ENCODE results near the gene DRAP1. TPM values are rescaled to one million over a fixed set of nuclear protein-coding genes. Genes with fewer than 3 reads are reported as not detected.

Gene DRAP1
- polyA plus RNA-seq, 2 of the 4 experiments (the other 2 are of a cell fraction), result 73.7 to 143 TPM

DNA sequence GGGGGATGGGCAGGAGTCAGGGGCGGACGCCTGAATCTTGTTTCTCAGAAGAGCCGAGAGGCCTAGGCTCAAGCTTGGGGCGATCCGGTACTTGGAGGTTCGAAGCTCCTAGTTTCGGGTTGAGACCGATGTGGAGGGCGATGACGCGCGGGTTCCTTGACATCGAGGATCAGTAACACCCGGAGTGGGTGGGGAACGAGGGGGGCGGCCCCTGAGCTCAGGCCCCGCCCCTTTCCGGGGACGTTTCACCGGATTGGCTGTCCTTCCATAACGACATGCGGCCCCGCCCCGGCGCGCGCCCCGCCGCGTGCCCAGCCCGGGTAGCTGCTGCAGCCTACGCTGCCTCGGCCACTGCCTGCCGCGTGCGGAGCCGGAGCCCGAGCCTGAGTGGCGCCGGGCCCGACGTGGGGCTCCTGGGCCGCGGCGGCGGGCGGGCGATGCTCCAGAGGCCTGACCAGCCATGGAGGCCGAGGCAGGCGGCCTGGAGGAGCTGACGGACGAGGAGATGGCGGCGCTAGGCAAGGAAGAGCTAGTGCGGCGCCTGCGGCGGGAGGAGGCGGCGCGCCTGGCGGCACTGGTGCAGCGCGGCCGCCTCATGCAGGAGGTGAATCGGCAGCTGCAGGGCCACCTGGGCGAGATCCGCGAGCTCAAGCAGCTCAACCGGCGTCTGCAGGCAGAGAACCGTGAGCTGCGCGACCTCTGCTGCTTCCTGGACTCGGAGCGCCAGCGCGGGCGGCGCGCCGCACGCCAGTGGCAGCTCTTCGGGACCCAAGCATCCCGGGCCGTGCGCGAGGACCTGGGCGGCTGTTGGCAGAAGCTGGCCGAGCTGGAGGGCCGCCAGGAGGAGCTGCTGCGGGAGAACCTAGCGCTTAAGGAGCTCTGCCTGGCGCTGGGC is 28.7 kb upstream of the DRAP1 start, which contains the start of gene CCDC85B (continued):
- TF ChIP-seq, protein P1, sequence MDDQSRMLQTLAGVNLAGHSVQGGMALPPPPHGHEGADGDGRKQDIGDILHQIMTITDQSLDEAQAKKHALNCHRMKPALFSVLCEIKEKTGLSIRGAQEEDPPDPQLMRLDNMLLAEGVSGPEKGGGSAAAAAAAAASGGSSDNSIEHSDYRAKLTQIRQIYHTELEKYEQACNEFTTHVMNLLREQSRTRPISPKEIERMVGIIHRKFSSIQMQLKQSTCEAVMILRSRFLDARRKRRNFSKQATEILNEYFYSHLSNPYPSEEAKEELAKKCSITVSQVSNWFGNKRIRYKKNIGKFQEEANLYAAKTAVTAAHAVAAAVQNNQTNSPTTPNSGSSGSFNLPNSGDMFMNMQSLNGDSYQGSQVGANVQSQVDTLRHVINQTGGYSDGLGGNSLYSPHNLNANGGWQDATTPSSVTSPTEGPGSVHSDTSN (IDR thresholded peaks at IDR 0.05), result peak; percentile 44; the same call in 1 of the 2 replicates
- peak; percentile 66 to 87; a peak in 3 of 5 replicates for TF ChIP-seq JUN (IDR thresholded peaks at IDR 0.05)
- 0 out of 2 replicates have a peak, but pooled peaks have one; percentile 30 for TF ChIP-seq BHLHE40 (IDR thresholded peaks at IDR 0.05; ENCODE audit: low read depth, low read length)
- no peak for TF ChIP-seq FOSL2 (IDR thresholded peaks at IDR 0.05)
- no peak; the same call in none of the 2 replicates for TF ChIP-seq FOSL2 (CRISPR knock-in tag; IDR thresholded peaks at IDR 0.05)
- TF ChIP-seq EHMT2 (IDR thresholded peaks at IDR 0.05; ENCODE audit: low read depth), result no peak
- TF ChIP-seq, protein P2, sequence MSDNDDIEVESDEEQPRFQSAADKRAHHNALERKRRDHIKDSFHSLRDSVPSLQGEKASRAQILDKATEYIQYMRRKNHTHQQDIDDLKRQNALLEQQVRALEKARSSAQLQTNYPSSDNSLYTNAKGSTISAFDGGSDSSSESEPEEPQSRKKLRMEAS (IDR thresholded peaks at IDR 0.05), result peak; percentile 95
- TF ChIP-seq JUNB (IDR thresholded peaks at IDR 0.05), result no peak
- no peak for TF ChIP-seq CHD4 (IDR thresholded peaks at IDR 0.05; ENCODE audit: borderline replicate concordance)
- no peak for TF ChIP-seq NFE2L2 (conservative IDR thresholded peaks at IDR 0.05; ENCODE audit: low read length)

- peak overlapping the region; percentile 97 for H3K4me2 ChIP-seq
- peak overlapping the region; percentile 87 to 96 for H3K27ac ChIP-seq
- H3K4me1 ChIP-seq, result peaks cover 58% of the 10 kb centered on the region
- peak overlapping the region; percentile 69 for H3K4me3 ChIP-seq
- ChIA-PET POLR2A (interaction anchor here (0.5 to 4.3 kb wide), 12 partner anchors 7 to 179 kb away, joined by 3 to 38 read pairs (median 9); partner anchors contain the start of genes C11orf68, CFL1, FOSL1 and KAT5), CTCF (interaction anchor here (0.5 to 20.5 kb wide), 16 partner anchors 12 to 187 kb away, joined by 3 to 618 read pairs (median 4); partner anchors contain the start of genes C11orf68, CFL1, CTSW and DRAP1)
- TF ChIP-seq MAZ (IDR thresholded peaks at IDR 0.05; ENCODE audit: borderline replicate concordance, low read depth, low read length) (no peak), JUNB (IDR thresholded peaks at IDR 0.05) (no peak), TFCP2L1 (CRISPR knock-in tag; IDR thresholded peaks at IDR 0.05) (peak; percentile 96; the same call in 1 of the 2 replicates), HES2 (IDR thresholded peaks at IDR 0.05) (no peak), ESRRA (IDR thresholded peaks at IDR 0.05; ENCODE audit: borderline replicate concordance, low read length) (0 out of 2 replicates have a peak, but pooled peaks have one; percentile 18), RAD21 (conservative IDR thresholded peaks at IDR 0.05 in 1 of 2, IDR thresholded peaks at IDR 0.05 in 1 of 2) (0 out of 5 replicates have a peak, but pooled peaks of 1 of the 2 experiments have one; percentile 2), POLR2AphosphoS2 (conservative IDR thresholded peaks at IDR 0.05; ENCODE audit: low read length) (peak; percentile 96), POLR2A (IDR thresholded peaks at IDR 0.05; ENCODE audit: low read length) (peak; percentile 7; the same call in 1 of the 2 replicates), E2F6 (IDR thresholded peaks at IDR 0.05; ENCODE audit: borderline replicate concordance, low read depth) (0 out of 2 replicates have a peak, but pooled peaks have one; percentile 45), HDAC2 (IDR thresholded peaks at IDR 0.05) (no peak), JUN (IDR thresholded peaks at IDR 0.05) (peak in 1 of 2 experiments; percentile 60; a peak in 3 of 5 replicates), TP53 (CRISPR knock-in tag; IDR thresholded peaks at IDR 0.05) (peak; percentile 87; the same call in 1 of the 2 replicates), KDM1A (IDR thresholded peaks at IDR 0.05; ENCODE audit: low read depth) (no peak), FOSB (CRISPR knock-in tag; IDR thresholded peaks at IDR 0.05) (peak; percentile 91), CTCF (IDR thresholded peaks at IDR 0.05) (peak; percentile 33; the same call in 2 of the 3 replicates), ZFP36 (IDR thresholded peaks at IDR 0.05; ENCODE audit: borderline replicate concordance, partially characterized antibody) (peak; percentile 91), HOXA7 (CRISPR knock-in tag; IDR thresholded peaks at IDR 0.05) (peak; percentile 89), RARB (CRISPR knock-in tag; IDR thresholded peaks at IDR 0.05) (peak; percentile 14)
- TF ChIP-seq, protein P1 (IDR thresholded peaks at IDR 0.05), result peak; percentile 85
- TF ChIP-seq, protein P3, sequence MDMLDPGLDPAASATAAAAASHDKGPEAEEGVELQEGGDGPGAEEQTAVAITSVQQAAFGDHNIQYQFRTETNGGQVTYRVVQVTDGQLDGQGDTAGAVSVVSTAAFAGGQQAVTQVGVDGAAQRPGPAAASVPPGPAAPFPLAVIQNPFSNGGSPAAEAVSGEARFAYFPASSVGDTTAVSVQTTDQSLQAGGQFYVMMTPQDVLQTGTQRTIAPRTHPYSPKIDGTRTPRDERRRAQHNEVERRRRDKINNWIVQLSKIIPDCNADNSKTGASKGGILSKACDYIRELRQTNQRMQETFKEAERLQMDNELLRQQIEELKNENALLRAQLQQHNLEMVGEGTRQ (IDR thresholded peaks at IDR 0.05), result peak; percentile 2; the same call in 1 of the 2 replicates
- TF ChIP-seq, protein P2 (IDR thresholded peaks at IDR 0.05), result peak; percentile 5; the same call in 1 of the 2 replicates
- H3K9me3 ChIP-seq, result no peaks in the 10 kb centered on the region
- FAIRE-seq (no peak), DNase-seq (ENCODE audit: low read depth in 1 of 2, low spot score in 1 of 2) (peak; percentile 43 to 52), ATAC-seq (peak in 1 of 2 experiments; percentile 2; a peak in 5 of 6 replicates)
- 23% methylated on average over 24 of the region's 57 CpGs for WGBS (ENCODE audit: missing lambda C conversion rate)
Observed at GRCh38 chr11:65891219-65892136, 27.7 kb upstream of the DRAP1 start.

Measured in A549 (cell line).